WI38 (cell line): ENCODE measurements around the gene TLE1.

Source experiments
- H3K4me3 ChIP-seq: 2 replicates; pipeline ENCODE4 v1.5.1; 2011; ENCODE audit warnings: low read depth, mild to moderate bottlenecking, control low read depth, low read length
- TF ChIP-seq, protein P1 (sequence below): IDR thresholded peaks from 2 replicates; pipeline ENCODE4 v1.5.1; 2012; ENCODE audit warnings: low read depth, mild to moderate bottlenecking, control low read depth, low read length

TLE1 gene

DNA sequence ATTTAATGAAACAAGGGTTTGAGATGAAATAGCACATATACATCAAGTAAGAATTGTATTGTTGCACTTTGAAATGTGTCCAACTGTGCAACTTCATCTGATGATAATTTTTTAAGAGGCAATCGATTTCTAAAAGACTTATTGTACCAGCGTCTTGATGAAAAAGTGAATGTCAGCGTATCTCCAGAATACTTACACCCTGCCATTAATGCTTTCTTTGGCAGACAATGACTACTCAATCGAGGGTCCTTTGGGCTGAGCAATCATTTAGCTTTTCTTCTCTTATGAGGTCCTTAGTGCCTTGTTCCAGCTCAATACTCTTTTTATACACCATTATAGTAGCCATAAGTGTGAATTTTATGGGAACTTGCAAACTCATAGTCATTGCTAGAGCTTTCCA is 4.7 kb downstream of the TLE1 start:
- H3K4me3 ChIP-seq = no peak overlapping the region
- TF ChIP-seq, protein P1, sequence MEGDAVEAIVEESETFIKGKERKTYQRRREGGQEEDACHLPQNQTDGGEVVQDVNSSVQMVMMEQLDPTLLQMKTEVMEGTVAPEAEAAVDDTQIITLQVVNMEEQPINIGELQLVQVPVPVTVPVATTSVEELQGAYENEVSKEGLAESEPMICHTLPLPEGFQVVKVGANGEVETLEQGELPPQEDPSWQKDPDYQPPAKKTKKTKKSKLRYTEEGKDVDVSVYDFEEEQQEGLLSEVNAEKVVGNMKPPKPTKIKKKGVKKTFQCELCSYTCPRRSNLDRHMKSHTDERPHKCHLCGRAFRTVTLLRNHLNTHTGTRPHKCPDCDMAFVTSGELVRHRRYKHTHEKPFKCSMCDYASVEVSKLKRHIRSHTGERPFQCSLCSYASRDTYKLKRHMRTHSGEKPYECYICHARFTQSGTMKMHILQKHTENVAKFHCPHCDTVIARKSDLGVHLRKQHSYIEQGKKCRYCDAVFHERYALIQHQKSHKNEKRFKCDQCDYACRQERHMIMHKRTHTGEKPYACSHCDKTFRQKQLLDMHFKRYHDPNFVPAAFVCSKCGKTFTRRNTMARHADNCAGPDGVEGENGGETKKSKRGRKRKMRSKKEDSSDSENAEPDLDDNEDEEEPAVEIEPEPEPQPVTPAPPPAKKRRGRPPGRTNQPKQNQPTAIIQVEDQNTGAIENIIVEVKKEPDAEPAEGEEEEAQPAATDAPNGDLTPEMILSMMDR = no peak

DNA sequence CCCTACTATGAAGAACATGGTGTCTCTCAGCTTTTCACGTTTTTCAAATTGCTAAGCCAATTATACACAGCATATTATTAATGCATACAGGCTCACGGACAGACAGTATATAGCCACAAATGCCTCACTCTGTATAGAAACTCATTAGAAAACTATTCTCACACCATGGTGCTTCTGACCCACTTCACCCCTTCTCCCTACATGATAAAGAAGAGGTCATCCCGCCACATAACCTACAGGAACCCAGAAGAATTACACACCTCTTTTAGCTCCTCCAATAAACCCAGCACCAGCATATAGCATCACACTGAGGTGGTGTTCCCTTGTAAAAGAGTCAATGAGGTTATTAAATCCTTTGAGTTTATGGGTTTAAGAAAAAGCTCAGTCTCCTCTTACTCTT is 5.6 kb downstream of the TLE1 start:
- TF ChIP-seq, protein P1 = no peak
- H3K4me3 ChIP-seq = no peak overlapping the region

DNA sequence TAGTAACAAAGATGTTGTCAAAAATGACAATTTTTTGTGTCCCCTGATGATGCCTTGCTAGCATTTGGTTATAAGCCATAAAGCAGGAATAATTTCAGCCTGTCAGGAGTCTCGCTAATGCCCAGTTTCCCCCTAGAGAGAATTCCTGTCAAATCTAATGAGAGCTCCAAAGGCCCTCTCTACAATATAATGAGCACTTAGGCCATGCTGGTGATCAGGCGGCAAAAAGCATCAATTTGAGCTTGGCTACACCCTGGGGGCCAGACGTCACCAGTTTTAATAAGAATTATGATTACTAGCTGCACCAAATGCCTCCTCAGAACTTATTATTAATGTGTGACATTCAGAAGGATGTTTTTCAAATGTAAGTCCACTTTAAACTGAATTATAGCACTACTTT is 6.1 kb downstream of the TLE1 start:
- TF ChIP-seq, protein P1 = no peak
- H3K4me3 ChIP-seq = no peak overlapping the region

DNA sequence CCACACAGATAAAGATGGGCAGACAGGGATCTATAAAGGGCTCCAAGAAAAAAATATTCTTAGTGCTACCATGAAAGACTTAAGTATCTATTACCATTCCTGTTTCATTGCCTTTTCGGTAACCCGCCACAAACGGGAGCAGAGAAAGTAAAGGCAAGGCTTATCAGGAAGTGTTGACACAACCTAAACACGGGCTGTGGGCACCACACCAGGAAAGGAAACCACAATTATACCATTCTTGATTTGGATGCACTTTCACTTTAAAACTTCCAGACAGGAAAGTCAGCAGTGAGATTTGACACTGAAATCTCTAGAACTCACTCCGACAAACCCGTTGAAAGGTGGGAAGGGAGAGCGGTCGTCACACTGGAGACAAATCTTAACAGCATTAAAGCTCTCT is 6.5 kb downstream of the TLE1 start:
- TF ChIP-seq, protein P1 = no peak
- H3K4me3 ChIP-seq = no peak overlapping the region

DNA sequence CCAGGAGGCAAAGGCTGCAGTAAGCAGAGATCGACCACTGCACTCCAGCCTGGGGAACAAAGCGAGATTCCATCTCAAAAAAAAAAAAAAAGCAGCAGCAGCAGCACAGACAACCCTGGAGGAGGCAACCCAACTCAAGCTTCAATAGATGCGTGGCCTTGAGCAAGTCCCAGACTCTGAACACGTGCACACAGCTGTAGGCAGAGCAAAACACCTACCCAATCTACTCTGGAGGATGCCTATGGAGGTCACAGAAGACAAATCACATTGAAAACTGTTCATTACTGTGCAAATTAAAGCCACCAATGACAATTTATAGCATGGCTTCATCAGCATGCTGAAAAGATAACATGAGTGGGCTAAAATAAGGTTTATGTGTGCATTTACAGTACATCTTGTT is 7.2 kb downstream of the TLE1 start:
- TF ChIP-seq, protein P1 = no peak
- no peak overlapping the region for H3K4me3 ChIP-seq

DNA sequence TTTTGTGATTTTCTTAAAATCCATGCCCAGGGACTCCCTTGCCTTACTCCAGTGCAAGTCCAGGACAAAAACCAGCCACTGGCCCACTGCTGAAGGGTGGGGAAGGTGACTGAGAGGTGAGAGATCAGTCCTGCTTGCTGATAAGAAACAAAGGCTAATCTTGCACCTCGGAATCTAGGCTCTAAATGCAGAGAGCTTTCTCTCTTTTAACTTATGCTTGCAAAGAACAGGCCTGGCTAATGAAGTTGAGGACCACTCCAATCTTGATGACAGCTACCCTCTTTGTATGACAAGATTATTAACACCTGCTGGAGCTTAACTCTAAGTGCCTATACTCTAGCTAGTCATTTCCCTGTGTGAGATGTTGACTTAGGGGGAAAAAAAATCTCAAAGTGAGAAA is 8.8 kb downstream of the TLE1 start:
- no peak overlapping the region for H3K4me3 ChIP-seq
- TF ChIP-seq, protein P1 = no peak

DNA sequence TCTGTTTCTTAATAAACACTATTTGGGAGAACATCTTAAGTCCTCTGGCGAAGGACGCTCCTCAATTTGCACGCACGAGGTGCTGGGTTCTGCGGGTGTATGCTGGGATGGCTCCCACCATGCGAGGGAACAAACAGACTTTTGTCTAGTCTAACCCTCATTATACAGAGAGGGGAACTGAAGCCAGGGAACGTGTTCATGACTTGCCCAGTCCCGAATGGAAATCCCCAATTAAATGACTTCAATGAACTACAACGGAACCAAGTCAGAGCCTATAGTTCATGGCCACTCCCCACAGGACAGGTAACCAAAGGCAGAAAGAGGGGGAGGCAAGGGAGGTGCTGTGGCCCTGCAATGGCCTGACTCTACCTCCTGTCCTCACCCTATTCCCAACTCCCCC is 9.3 kb downstream of the TLE1 start:
- H3K4me3 ChIP-seq = no peak overlapping the region
- TF ChIP-seq, protein P1 = no peak

DNA sequence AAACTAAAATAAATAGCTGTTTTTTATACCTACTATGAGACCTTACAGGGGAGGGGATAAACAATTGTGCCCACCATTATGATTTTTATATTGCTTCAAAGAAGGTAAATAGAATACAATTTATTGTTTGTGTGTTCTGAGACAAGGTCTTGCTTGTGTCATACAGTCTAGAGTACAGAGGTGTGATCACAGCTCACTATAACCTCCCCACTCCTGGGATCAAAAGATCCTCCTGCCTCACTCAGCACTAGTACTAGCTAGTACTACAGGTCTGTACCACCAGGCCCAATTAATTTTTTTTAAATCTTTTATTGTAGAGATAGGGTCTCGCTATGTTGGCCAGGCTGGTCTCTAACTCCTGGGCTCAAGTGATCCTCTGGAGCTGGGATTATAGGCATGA is 11.3 kb downstream of the TLE1 start:
- TF ChIP-seq, protein P1 = no peak
- H3K4me3 ChIP-seq = no peak overlapping the region
